ENCODE results near the gene PLCB1. TPM values are rescaled to one million over a fixed set of nuclear protein-coding genes. Genes with fewer than 3 reads are reported as not detected.

PLCB1 gene
- total RNA-seq, 3 donors from 2014 or later, result 7.2 to 50.7 (median 8.8) TPM

- Histone ChIP-seq H3K4me3 (peak overlapping the region; percentile 26), H3K36me3 (ENCODE audit: low read depth) (no peaks in the 10 kb centered on the region), H3K4me1 (ENCODE audit: low read depth) (peaks cover 7% of the 10 kb centered on the region), H3K9me3 (no peaks in the 10 kb centered on the region)
- peak; percentile 34 for ATAC-seq
- intact Hi-C loops (cut with DNase I, micrococcal nuclease), result loop anchor here in 1 of 2 donors (10.0 kb wide), 2 partner anchors 252 to 582 kb away; no protein-coding TSS in a partner anchor
- peak in 2 of 3 donors; percentile 22 to 58 for DNase-seq
- TF ChIP-seq CTCF (IDR thresholded peaks at IDR 0.05), result no peak
Measured at GRCh38 chr20:8132484-8133309, 631 bp downstream of the PLCB1 start.

- peaks cover 7% of the 10 kb centered on the region for H3K4me1 ChIP-seq (ENCODE audit: low read depth)
- DNase-seq, result no peak
- intact Hi-C loops (cut with DNase I, micrococcal nuclease), result loop anchor here in 1 of 2 donors (10.0 kb wide), 2 partner anchors 251 to 581 kb away; no protein-coding TSS in a partner anchor
- no peak for TF ChIP-seq CTCF (IDR thresholded peaks at IDR 0.05)
- H3K9me3 ChIP-seq, result no peaks in the 10 kb centered on the region
- no peak for ATAC-seq
- no peak overlapping the region for H3K4me3 ChIP-seq
- no peaks in the 10 kb centered on the region for H3K36me3 ChIP-seq (ENCODE audit: low read depth)
Measured at GRCh38 chr20:8133310-8133768, 1.3 kb downstream of the PLCB1 start.

- intact Hi-C loops (cut with DNase I, micrococcal nuclease), result loop anchor here in 1 of 2 donors (10.0 kb wide), 2 partner anchors 251 to 581 kb away; no protein-coding TSS in a partner anchor
- ATAC-seq (no peak), DNase-seq (no peak)
- H3K4me3 ChIP-seq, result no peak overlapping the region
- no peak for TF ChIP-seq CTCF (IDR thresholded peaks at IDR 0.05)
- peaks cover 7% of the 10 kb centered on the region for H3K4me1 ChIP-seq (ENCODE audit: low read depth)
- no peaks in the 10 kb centered on the region for H3K9me3 ChIP-seq
- H3K36me3 ChIP-seq (ENCODE audit: low read depth), result no peaks in the 10 kb centered on the region
Measured at GRCh38 chr20:8133851-8134451, 1.9 kb downstream of the PLCB1 start.

GRCh38 chr20:8139899-8140298, 7.8 kb downstream of the PLCB1 start:
- no peak for ATAC-seq
- Histone ChIP-seq H3K4me3 (no peak overlapping the region), H3K36me3 (ENCODE audit: low read depth) (no peaks in the 10 kb centered on the region), H3K9me3 (no peaks in the 10 kb centered on the region), H3K4me1 (ENCODE audit: low read depth) (no peaks in the 10 kb centered on the region)
- intact Hi-C loops (cut with DNase I, micrococcal nuclease), result loop anchor here in 1 of 2 donors (10.0 kb wide), 2 partner anchors 245 to 575 kb away; no protein-coding TSS in a partner anchor
- TF ChIP-seq CTCF (IDR thresholded peaks at IDR 0.05), result no peak
- DNase-seq, result no peak

GRCh38 chr20:8143474-8143873, 11.4 kb downstream of the PLCB1 start:
- no peak for ATAC-seq
- Histone ChIP-seq H3K36me3 (ENCODE audit: low read depth) (no peaks in the 10 kb centered on the region), H3K4me3 (no peak overlapping the region), H3K4me1 (ENCODE audit: low read depth) (no peaks in the 10 kb centered on the region), H3K9me3 (no peaks in the 10 kb centered on the region)
- no peak for TF ChIP-seq CTCF (IDR thresholded peaks at IDR 0.05)
- no peak for DNase-seq
- intact Hi-C loops (cut with DNase I, micrococcal nuclease), result no loop called here

All from mucosa of descending colon (tissue), 3 donors.